Measurements from ENCODE around the gene IGFL3.

- TF ChIP-seq CTCF (IDR thresholded peaks at IDR 0.05) = no peak
- no peak for TF ChIP-seq POLR2A (IDR thresholded peaks at IDR 0.05)
Measured at GRCh38 chr19:46125447-46125846, 959 bp upstream of the IGFL3 start.

Measured in body of pancreas (tissue), 4 donors.